A673 (cell line): ENCODE measurements around the gene SLC19A1. TPM values are rescaled to one million over a fixed set of nuclear protein-coding genes. Genes with fewer than 3 reads are reported as not detected.
A peak's percentile ranks its signal among the peaks of the same experiment; 100 is the strongest.

Experiments
- BruUV-seq: library from RNA; stranded (reverse); fragments of 400-500 nt; replicated peaks from 2 replicates; lab custom pipeline; 2021; lab: Mats Ljungman, UMichigan
- CTCF ChIA-PET: fragments of 300-600 bp; sonication (Branson Sonifier 250); formaldehyde crosslinking; loops from one replicate; lab custom pipeline; 2022; ENCODE audit warnings: antibody characterized with exemption; lab: Charles Lee
- POLR2A ChIA-PET: fragments of 300-600 bp; sonication (Branson Sonifier 250); formaldehyde crosslinking; loops from one replicate; lab custom pipeline; 2022; ENCODE audit warnings: antibody characterized with exemption; ENCODE audit not compliant: low non-redundant PET; lab: Charles Lee
- DNase-seq: peaks from one replicate; pipeline ENCODE4 v3.0.0-alpha.2; 2015; ENCODE audit warnings: low spot score
- H3K27ac ChIP-seq: fragments of 200-600 bp; sonication (generic); 2 replicates; pipeline ENCODE4 v1.5.1; 2016; ENCODE audit warnings: mixed run types, low read depth, mild to moderate bottlenecking, mixed read lengths, antibody characterized with exemption, low read length; ENCODE audit not compliant: poor library complexity, severe bottlenecking
- H3K27me3 ChIP-seq: fragments of 200-600 bp; sonication (generic); replicated peaks from 2 replicates; pipeline ENCODE4 v1.6.1; 2017; ENCODE audit warnings: mixed run types, low read depth, mild to moderate bottlenecking, mixed read lengths, antibody characterized with exemption, low read length; ENCODE audit not compliant: insufficient read depth, poor library complexity
- H3K36me3 ChIP-seq: fragments of 200-600 bp; sonication (generic); 2 replicates; pipeline ENCODE4 v1.6.1; 2016; ENCODE audit warnings: mixed run types, mild to moderate bottlenecking, mixed read lengths, antibody characterized with exemption, low read length; ENCODE audit not compliant: insufficient read depth, poor library complexity, severe bottlenecking
- H3K4me1 ChIP-seq: fragments of 200-600 bp; sonication (generic); 2 replicates; pipeline ENCODE4 v1.6.1; 2017; ENCODE audit warnings: mixed run types, mild to moderate bottlenecking, mixed read lengths, antibody characterized with exemption, low read length; ENCODE audit not compliant: insufficient read depth, poor library complexity, severe bottlenecking
- H3K4me3 ChIP-seq: fragments of 200-600 bp; sonication (generic); 2 replicates; pipeline ENCODE4 v1.5.1; 2016; ENCODE audit warnings: low read depth, mixed run types, mild to moderate bottlenecking, mixed read lengths, low read length; ENCODE audit not compliant: poor library complexity, severe bottlenecking
- H3K9me3 ChIP-seq: fragments of 200-600 bp; sonication (generic); 2 replicates; pipeline ENCODE4 v1.6.1; 2016; ENCODE audit warnings: mixed run types, low read depth, mild to moderate bottlenecking, mixed read lengths, antibody characterized with exemption, low read length; ENCODE audit not compliant: poor library complexity, severe bottlenecking
- CTCF ChIP-seq: fragments of 300-800, 200-600 bp; sonication (generic); conservative IDR thresholded peaks from 2 replicates; pipeline ENCODE4 v1.5.1; 2017; ENCODE audit warnings: low read depth, mild to moderate bottlenecking, antibody characterized with exemption, low read length, moderate library complexity, mixed read lengths
- EZH2 ChIP-seq: fragments of 200-600 bp; sonication (generic); IDR thresholded peaks from 2 replicates; pipeline ENCODE4 v1.6.1; 2017; ENCODE audit warnings: borderline replicate concordance, low read depth, mild to moderate bottlenecking, mixed read lengths, antibody characterized with exemption, low read length; ENCODE audit not compliant: poor library complexity, severe bottlenecking
- intact Hi-C: fragments of 100-400 bp; cut with micrococcal nuclease; formaldehyde crosslinking; loops from one replicate; pipeline ENCODE4 v1.10.0; 2022; ENCODE audit not compliant: unreplicated experiment
- total RNA-seq: library from RNA; stranded (reverse); gene quantifications from 2 replicates; pipeline ENCODE4 v1.2.3, GENCODE V29; 2021

Gene SLC19A1
- total RNA-seq, 1 experiment from 2014 or later = 72.1 TPM

GRCh38 chr21:45479691-45480675 lies 62.3 kb downstream of the SLC19A1 start:
- DNase-seq = no peak
- no peak overlapping the region for H3K27ac ChIP-seq
- TF ChIP-seq CTCF = no peak
- TF ChIP-seq EZH2 = no peak
- POLR2A ChIA-PET = no interaction called here
- no peaks in the 10 kb centered on the region for H3K36me3 ChIP-seq
- H3K27me3 ChIP-seq = no peaks in the 10 kb centered on the region
- H3K9me3 ChIP-seq = no peaks in the 10 kb centered on the region
- peaks cover 3% of the 10 kb centered on the region for H3K4me1 ChIP-seq
- no peak overlapping the region for H3K4me3 ChIP-seq
- intact Hi-C loops = no loop called here
- CTCF ChIA-PET = no interaction called here
- BruUV-seq = no TSS peak

- no TSS peak for BruUV-seq
- H3K27ac ChIP-seq = no peak overlapping the region
- no peak for TF ChIP-seq EZH2
- no peak for TF ChIP-seq CTCF
- ChIA-PET CTCF (no interaction called here), POLR2A (no interaction called here)
- H3K4me1 ChIP-seq = peaks cover 3% of the 10 kb centered on the region
- intact Hi-C loops = no loop called here
- no peak for DNase-seq
- H3K36me3 ChIP-seq = no peaks in the 10 kb centered on the region
- H3K4me3 ChIP-seq = no peak overlapping the region
- no peaks in the 10 kb centered on the region for H3K9me3 ChIP-seq
- no peaks in the 10 kb centered on the region for H3K27me3 ChIP-seq
These were observed 63.2 kb downstream of the SLC19A1 start for GRCh38 chr21:45478816-45479669.

GRCh38 chr21:45478115-45478801 lies 64.0 kb downstream of the SLC19A1 start:
- Histone ChIP-seq H3K36me3 (no peaks in the 10 kb centered on the region), H3K4me3 (no peak overlapping the region), H3K27ac (no peak overlapping the region), H3K9me3 (no peaks in the 10 kb centered on the region), H3K4me1 (peaks cover 3% of the 10 kb centered on the region), H3K27me3 (no peaks in the 10 kb centered on the region)
- DNase-seq = peak; percentile 82
- ChIA-PET CTCF (interaction anchor here (0.6 kb wide), 1 partner anchor 856 kb away, joined by 5 read pairs; no protein-coding TSS in a partner anchor), POLR2A (no interaction called here)
- TF ChIP-seq CTCF = peak; percentile 92
- TF ChIP-seq EZH2 = no peak
- intact Hi-C loops = no loop called here
- BruUV-seq = no TSS peak
